ENCODE measurements around the gene PLA2G7. TPM values are rescaled to one million over a fixed set of nuclear protein-coding genes. Genes with fewer than 3 reads are reported as not detected.

PLA2G7 gene
- total RNA-seq, 1 donor from 2014 or later, result 38.8 TPM

GRCh38 chr6:46743425-46744158 lies 8.4 kb upstream of the PLA2G7 start:
- no peaks in the 10 kb centered on the region for H3K27me3 ChIP-seq
- H3K4me3 ChIP-seq, result no peak overlapping the region
- H3K36me3 ChIP-seq, result no peaks in the 10 kb centered on the region
- DNase-seq (no peak), ATAC-seq (no peak)
- no peak overlapping the region for H3K27ac ChIP-seq
- TF ChIP-seq CTCF (IDR thresholded peaks at IDR 0.05), result no peak
- no peaks in the 10 kb centered on the region for H3K4me1 ChIP-seq
- intact Hi-C loops (cut with DNase I), result no loop called here
- H3K9me3 ChIP-seq, result no peaks in the 10 kb centered on the region

- intact Hi-C loops (cut with DNase I), result no loop called here
- Histone ChIP-seq H3K27ac (no peak overlapping the region), H3K4me1 (no peaks in the 10 kb centered on the region), H3K4me3 (no peak overlapping the region), H3K36me3 (no peaks in the 10 kb centered on the region), H3K9me3 (no peaks in the 10 kb centered on the region), H3K27me3 (peaks cover 7% of the 10 kb centered on the region)
- no peak for TF ChIP-seq CTCF (IDR thresholded peaks at IDR 0.05)
- no peak for DNase-seq
- no peak for ATAC-seq
These were observed 6.7 kb upstream of the PLA2G7 start for GRCh38 chr6:46741910-46742309.

- ATAC-seq (no peak), DNase-seq (no peak)
- Histone ChIP-seq H3K9me3 (no peaks in the 10 kb centered on the region), H3K4me3 (no peak overlapping the region), H3K27ac (no peak overlapping the region), H3K4me1 (no peaks in the 10 kb centered on the region), H3K36me3 (no peaks in the 10 kb centered on the region), H3K27me3 (peaks cover 11% of the 10 kb centered on the region)
- intact Hi-C loops (cut with DNase I), result no loop called here
- TF ChIP-seq CTCF (IDR thresholded peaks at IDR 0.05), result no peak
These were observed 6.3 kb upstream of the PLA2G7 start for GRCh38 chr6:46741482-46741881.

GRCh38 chr6:46736906-46737305 lies 1.7 kb upstream of the PLA2G7 start:
- TF ChIP-seq CTCF (IDR thresholded peaks at IDR 0.05), result no peak
- DNase-seq (no peak), ATAC-seq (no peak)
- Histone ChIP-seq H3K36me3 (no peaks in the 10 kb centered on the region), H3K9me3 (no peaks in the 10 kb centered on the region), H3K4me3 (no peak overlapping the region), H3K27ac (no peak overlapping the region), H3K27me3 (peaks cover 32% of the 10 kb centered on the region), H3K4me1 (peaks cover 10% of the 10 kb centered on the region)
- intact Hi-C loops (cut with DNase I), result no loop called here

- no peak for TF ChIP-seq CTCF (IDR thresholded peaks at IDR 0.05)
- Histone ChIP-seq H3K4me3 (peak overlapping the region; percentile 55), H3K27ac (peak overlapping the region; percentile 58), H3K9me3 (no peaks in the 10 kb centered on the region), H3K36me3 (no peaks in the 10 kb centered on the region), H3K4me1 (peaks cover 10% of the 10 kb centered on the region), H3K27me3 (peaks cover 32% of the 10 kb centered on the region)
- ATAC-seq (no peak), DNase-seq (no peak)
- intact Hi-C loops (cut with DNase I), result no loop called here
These were observed 501 bp upstream of the PLA2G7 start for GRCh38 chr6:46735720-46736031.

- intact Hi-C loops (cut with DNase I), result no loop called here
- Histone ChIP-seq H3K27ac (no peak overlapping the region), H3K4me3 (no peak overlapping the region), H3K27me3 (peaks cover 32% of the 10 kb centered on the region), H3K36me3 (no peaks in the 10 kb centered on the region), H3K9me3 (no peaks in the 10 kb centered on the region), H3K4me1 (peaks cover 10% of the 10 kb centered on the region)
- no peak for DNase-seq
- no peak for ATAC-seq
- TF ChIP-seq CTCF (IDR thresholded peaks at IDR 0.05), result no peak
These were observed 1.8 kb downstream of the PLA2G7 start for GRCh38 chr6:46733341-46733801.
